B cell (primary cell): ENCODE data around the gene ZBTB2. TPM values are rescaled to one million over a fixed set of nuclear protein-coding genes. Genes with fewer than 3 reads are reported as not detected.
A peak's percentile ranks its signal among the peaks of the same experiment; 100 is the strongest.

Experiments
- ATAC-seq: fragments of 200-7000 bp; cut with Tn5 transposase; one replicate; pipeline ENCODE4 v1.10.0; 2021; ENCODE audit warnings: low read depth, mild to moderate bottlenecking, moderate number of reproducible peaks, moderate library complexity
- CTCF ChIA-PET: fragments of 350-600 bp; sonication (Branson Sonifier 250); formaldehyde crosslinking; loops from one replicate; lab custom pipeline; 2021; ENCODE audit warnings: antibody characterized with exemption, inconsistent platforms; lab: Charles Lee
- POLR2A ChIA-PET: fragments of 350-600 bp; sonication (Branson Sonifier 250); formaldehyde crosslinking; loops from one replicate; lab custom pipeline; 2021; ENCODE audit warnings: antibody characterized with exemption; lab: Charles Lee
- DNase-seq: peaks from one replicate; pipeline ENCODE4 v3.0.0; 2013
- H2AFZ ChIP-seq: 2 replicates; pipeline ENCODE4 v1.6.1; 2012; ENCODE audit warnings: mild to moderate bottlenecking, low read depth, low read length; ENCODE audit not compliant: insufficient read depth, poor library complexity, severe bottlenecking
- H3K27ac ChIP-seq, 2 donors: 1 replicate in 1 of 2; 2 replicates in 1 of 2; pipeline ENCODE4 v1.5.1; 2012 to 2013; ENCODE audit warnings: low read length in 2 of 2, mild to moderate bottlenecking in 2 of 2, moderate library complexity in 1 of 2
- H3K27me3 ChIP-seq, 4 experiments: fragments of 200-600 bp in 1 of 4; sonication (generic) in 1 of 4; replicated peaks in 1 of 4; 1 replicate in 2 of 4; 2 replicates in 2 of 4; pipeline versions ENCODE4 v1.6.1 to v1.7.0; 2013 to 2016; ENCODE audit warnings: low read length in 3 of 4, mild to moderate bottlenecking in 2 of 4, mixed read lengths in 1 of 4, moderate library complexity in 1 of 4; ENCODE audit not compliant: insufficient read depth in 4 of 4, control insufficient read depth in 3 of 4; ENCODE audit errors: control extremely low read depth in 1 of 4
- H3K36me3 ChIP-seq, 2 experiments: replicated peaks in 1 of 2; 1 replicate in 1 of 2; 2 replicates in 1 of 2; pipeline versions ENCODE4 v1.6.1 to v1.7.1; 2013; ENCODE audit warnings: low read length in 1 of 2; ENCODE audit not compliant: insufficient read depth in 2 of 2, control insufficient read depth in 1 of 2; ENCODE audit errors: control extremely low read depth in 1 of 2, extremely low read depth in 1 of 2
- H3K4me1 ChIP-seq, 2 donors: fragments of 200-600 bp in 1 of 2; sonication (generic) in 1 of 2; 1 replicate in 1 of 2; 2 replicates in 1 of 2; pipeline versions ENCODE4 v1.5.1 to v1.6.1; 2013 to 2017; ENCODE audit warnings: low read length in 2 of 2; ENCODE audit not compliant: control insufficient read depth in 2 of 2, insufficient read depth in 2 of 2
- H3K4me2 ChIP-seq: replicated peaks from 2 replicates; pipeline ENCODE3; 2012; ENCODE audit warnings: mild to moderate bottlenecking, low read depth, low read length; ENCODE audit not compliant: poor library complexity, severe bottlenecking
- H3K4me3 ChIP-seq, 5 experiments: fragments of 200-600 bp in 1 of 5; sonication (generic) in 1 of 5; 1 replicate in 3 of 5; 2 replicates in 2 of 5; pipeline versions ENCODE4 v1.5.1 to v1.7.0; 2011 to 2016; ENCODE audit warnings: low read length in 4 of 5, mild to moderate bottlenecking in 4 of 5, low read depth in 2 of 5, control low read depth in 1 of 5, moderate library complexity in 1 of 5; ENCODE audit not compliant: insufficient read depth in 1 of 5; ENCODE audit errors: control extremely low read depth in 1 of 5, extremely low read depth in 1 of 5
- H3K79me2 ChIP-seq: fragments of 200-600 bp; sonication (generic); one replicate; pipeline ENCODE4 v1.6.0; 2016; ENCODE audit warnings: low read length; ENCODE audit not compliant: control insufficient read depth, insufficient read depth
- H3K9ac ChIP-seq: fragments of 200-600 bp; sonication (generic); 2 replicates; pipeline ENCODE4 v1.6.1; 2017; ENCODE audit warnings: mild to moderate bottlenecking, low read length, moderate library complexity
- H3K9me3 ChIP-seq, 3 donors: one replicate each; pipeline versions ENCODE4 v1.6.1 to v1.7.1; 2013; ENCODE audit warnings: low read length in 2 of 3; ENCODE audit not compliant: control insufficient read depth in 2 of 3, insufficient read depth in 1 of 3; ENCODE audit errors: control extremely low read depth in 1 of 3
- H4K20me1 ChIP-seq: 2 replicates; pipeline ENCODE4 v1.6.0; 2012; ENCODE audit warnings: mild to moderate bottlenecking, low read length; ENCODE audit not compliant: insufficient read depth, control insufficient read depth, poor library complexity, severe bottlenecking
- H3K27ac Mint-ChIP-seq: one replicate; pipeline ENCODE4 v1.8.0; 2021; ENCODE audit warnings: mixed read lengths
- H3K27me3 Mint-ChIP-seq: one replicate; pipeline ENCODE4 v1.8.0; 2021; ENCODE audit warnings: mixed read lengths
- H3K4me1 Mint-ChIP-seq: one replicate; pipeline ENCODE4 v1.8.0; 2021; ENCODE audit warnings: mixed read lengths
- H3K4me3 Mint-ChIP-seq: one replicate; pipeline ENCODE4 v1.8.0; 2021; ENCODE audit warnings: mixed read lengths
- H3K9me3 Mint-ChIP-seq: one replicate; pipeline ENCODE4 v1.8.0; 2022; ENCODE audit warnings: mixed read lengths; ENCODE audit not compliant: insufficient read depth
- EZH2 ChIP-seq: IDR thresholded peaks from 2 replicates; pipeline ENCODE4 v1.6.1; 2012; ENCODE audit warnings: borderline replicate concordance, low read depth, mild to moderate bottlenecking, moderate library complexity, low read length; ENCODE audit not compliant: insufficient read depth, poor library complexity, severe bottlenecking
- WGBS: methylation state at CpG from one replicate; pipeline ENCODE4 v1.1.5; 2013; ENCODE audit warnings: missing lambda C conversion rate; ENCODE audit not compliant: insufficient coverage; 5-methylcytosine and 5-hydroxymethylcytosine counted together
- intact Hi-C: fragments of 100-400 bp; cut with micrococcal nuclease; formaldehyde crosslinking; loops from one replicate; pipeline ENCODE4 v1.10.0; 2022
- polyA minus RNA-seq: library from RNA; depleted of rRNA, polyadenylated mRNA; stranded (reverse); fragments of >200 nt; gene quantifications from 2 replicates; pipeline ENCODE4 v1.2.3, GENCODE V29; 2012
- polyA plus RNA-seq: library from polyadenylated mRNA; depleted of rRNA; stranded (reverse); fragments of >200 nt; gene quantifications from 2 replicates; pipeline ENCODE4 v1.2.3, GENCODE V29; 2012
- total RNA-seq, 2 donors: library from RNA; stranded (reverse); fragments of 120-200 nt in 1 of 2; gene quantifications; 1 replicate in 1 of 2; 2 replicates in 1 of 2; pipeline versions ENCODE4 v1.2.3 to v1.2.4, GENCODE V29; 2013 to 2022
- TF ChIP-seq, protein P1 (sequence below): fragments of 200-600 bp; IDR thresholded peaks from one replicate; pipeline ENCODE4 v1.8.0; 2022; ENCODE audit warnings: antibody characterized with exemption, mild to moderate bottlenecking

ZBTB2 gene, protein sequence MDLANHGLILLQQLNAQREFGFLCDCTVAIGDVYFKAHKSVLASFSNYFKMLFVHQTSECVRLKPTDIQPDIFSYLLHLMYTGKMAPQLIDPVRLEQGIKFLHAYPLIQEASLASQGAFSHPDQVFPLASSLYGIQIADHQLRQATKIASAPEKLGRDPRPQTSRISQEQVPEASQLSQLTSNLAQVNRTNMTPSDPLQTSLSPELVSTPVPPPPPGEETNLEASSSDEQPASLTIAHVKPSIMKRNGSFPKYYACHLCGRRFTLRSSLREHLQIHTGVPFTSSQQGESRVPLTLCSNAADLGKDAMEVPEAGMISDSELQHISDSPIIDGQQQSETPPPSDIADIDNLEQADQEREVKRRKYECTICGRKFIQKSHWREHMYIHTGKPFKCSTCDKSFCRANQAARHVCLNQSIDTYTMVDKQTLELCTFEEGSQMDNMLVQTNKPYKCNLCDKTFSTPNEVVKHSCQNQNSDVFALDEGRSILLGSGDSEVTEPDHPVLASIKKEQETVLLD
- total RNA-seq (17.6 and 19.3 TPM in 2 replicates), polyA plus RNA-seq (15.9 and 32.5 TPM in 2 replicates), polyA minus RNA-seq (16.7 and 29.4 TPM in 2 replicates)
- total RNA-seq (2013) = 21.6 TPM

DNA sequence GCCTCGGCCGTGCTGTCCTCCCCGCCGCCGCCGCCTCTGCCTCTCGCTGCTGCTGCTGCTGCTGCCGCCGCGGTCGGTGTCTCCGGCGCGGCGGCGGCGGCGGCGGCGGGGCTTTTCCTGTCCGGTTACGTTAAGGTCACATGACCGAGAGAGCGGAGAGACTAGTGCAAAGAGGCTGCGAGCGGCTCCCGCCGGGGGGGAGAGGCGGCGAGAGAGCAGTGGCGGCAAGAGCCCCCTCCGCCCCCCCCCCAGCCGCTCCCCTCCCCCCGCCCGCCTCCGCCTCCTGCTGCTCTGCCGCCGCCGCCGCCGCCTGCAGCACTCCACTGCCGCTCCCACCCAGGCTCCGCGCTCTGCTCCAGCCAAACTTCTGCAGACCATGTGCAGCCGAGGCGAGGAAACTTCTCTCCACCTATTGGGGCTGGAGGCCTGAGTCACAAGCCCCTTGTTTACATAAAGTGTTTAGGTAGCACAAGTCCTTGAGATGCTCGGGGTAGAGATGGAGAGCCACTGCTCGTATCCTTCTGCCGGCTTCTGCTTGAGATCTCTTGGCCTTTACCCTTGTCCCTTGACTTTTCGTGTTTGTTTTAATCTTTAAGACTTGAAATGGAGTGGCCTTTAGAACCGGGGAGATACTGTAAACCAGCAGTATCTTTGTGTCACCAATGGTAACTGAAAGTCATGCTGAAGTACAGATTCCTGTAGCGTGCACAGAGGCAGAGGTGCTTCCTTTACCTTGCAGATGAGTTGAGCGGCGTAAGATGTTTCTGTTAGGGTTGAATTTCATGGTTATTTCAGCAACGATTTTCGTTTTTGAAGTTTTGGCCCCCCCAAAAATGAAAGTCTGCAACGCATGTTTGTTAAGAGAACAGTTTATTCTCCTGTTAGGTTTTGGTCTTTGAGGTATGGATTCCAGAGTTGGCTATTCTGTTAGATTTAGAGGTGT is at the start of gene ZBTB2:
Gene ZBTB2 (minus strand): TSS at position 89 of the 943 bp plus-strand sequence. CDS start 17,922 bp downstream, outside the sequence.
- Mint-ChIP-seq H3K27ac (peak within 1 kb of the TSS; percentile 98), H3K4me1 (peaks cover 55% of the 10 kb centered on the region), H3K27me3 (no peaks in the 10 kb centered on the region), H3K4me3 (peak within 1 kb of the TSS; percentile 99), H3K9me3 (no peaks in the 10 kb centered on the region)
- under 1% methylated on average over 34 of the region's 57 CpGs for WGBS
- H3K36me3 ChIP-seq = no peaks in the 10 kb centered on the region
- intact Hi-C loops = loop anchor here (1.0 to 10.0 kb wide), 4 partner anchors 15 to 1824 kb away; partner anchors contain the start of genes GINM1 and MTRF1L
- H3K9ac ChIP-seq = peak within 1 kb of the TSS; percentile 94
- ChIA-PET POLR2A (interaction anchor here (2.1 kb wide), 1 partner anchor 60 kb away, joined by 16 read pairs; the partner anchor contains the start of gene RMND1), CTCF (no interaction called here)
- H2AFZ ChIP-seq = peak within 1 kb of the TSS; percentile 91
- peaks cover 46% of the 10 kb centered on the region for H4K20me1 ChIP-seq
- DNase-seq = peak; percentile 82
- H3K4me2 ChIP-seq = peak within 1 kb of the TSS; percentile 90
- H3K79me2 ChIP-seq = peaks cover 58% of the 10 kb centered on the region
- peak within 1 kb of the TSS; percentile 77 to 97 for H3K27ac ChIP-seq
- peak within 1 kb of the TSS; percentile 67 to 86 (median 84) for H3K4me3 ChIP-seq
- no peaks in the 10 kb centered on the region for H3K27me3 ChIP-seq
- H3K4me1 ChIP-seq = peaks cover 44 to 47% of the 10 kb centered on the region in 2 donors
- no peak for TF ChIP-seq EZH2
- TF ChIP-seq, protein P1, sequence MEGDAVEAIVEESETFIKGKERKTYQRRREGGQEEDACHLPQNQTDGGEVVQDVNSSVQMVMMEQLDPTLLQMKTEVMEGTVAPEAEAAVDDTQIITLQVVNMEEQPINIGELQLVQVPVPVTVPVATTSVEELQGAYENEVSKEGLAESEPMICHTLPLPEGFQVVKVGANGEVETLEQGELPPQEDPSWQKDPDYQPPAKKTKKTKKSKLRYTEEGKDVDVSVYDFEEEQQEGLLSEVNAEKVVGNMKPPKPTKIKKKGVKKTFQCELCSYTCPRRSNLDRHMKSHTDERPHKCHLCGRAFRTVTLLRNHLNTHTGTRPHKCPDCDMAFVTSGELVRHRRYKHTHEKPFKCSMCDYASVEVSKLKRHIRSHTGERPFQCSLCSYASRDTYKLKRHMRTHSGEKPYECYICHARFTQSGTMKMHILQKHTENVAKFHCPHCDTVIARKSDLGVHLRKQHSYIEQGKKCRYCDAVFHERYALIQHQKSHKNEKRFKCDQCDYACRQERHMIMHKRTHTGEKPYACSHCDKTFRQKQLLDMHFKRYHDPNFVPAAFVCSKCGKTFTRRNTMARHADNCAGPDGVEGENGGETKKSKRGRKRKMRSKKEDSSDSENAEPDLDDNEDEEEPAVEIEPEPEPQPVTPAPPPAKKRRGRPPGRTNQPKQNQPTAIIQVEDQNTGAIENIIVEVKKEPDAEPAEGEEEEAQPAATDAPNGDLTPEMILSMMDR = no peak
- peak; percentile 2 for ATAC-seq
- no peaks in the 10 kb centered on the region for H3K9me3 ChIP-seq
